Loucy (cell line): ENCODE results near the gene CPPED1.

Experiments
- H2AFZ ChIP-seq: fragments of 200-600 bp; sonication (generic); 2 replicates; pipeline ENCODE4 v1.6.0; 2016; ENCODE audit warnings: antibody characterized with exemption, mild to moderate bottlenecking, low read length, moderate library complexity
- H3F3A ChIP-seq: fragments of 200-600 bp; 2 replicates; pipeline ENCODE4 v1.6.0; 2016; ENCODE audit warnings: antibody characterized with exemption, low read depth, mild to moderate bottlenecking
- H3K27me3 ChIP-seq: fragments of 200-600 bp; sonication (generic); 2 replicates; pipeline ENCODE4 v1.6.1; 2014; ENCODE audit warnings: low read length, mild to moderate bottlenecking; ENCODE audit not compliant: insufficient read depth, poor library complexity, severe bottlenecking
- H3K36me3 ChIP-seq: fragments of 200-600 bp; sonication (generic); 2 replicates; pipeline ENCODE4 v1.6.1; 2016; ENCODE audit warnings: low read length; ENCODE audit not compliant: insufficient read depth
- H3K4me1 ChIP-seq: fragments of 200-600 bp; sonication (generic); 2 replicates; pipeline ENCODE4 v1.5.1; 2014; ENCODE audit warnings: low read length, mild to moderate bottlenecking; ENCODE audit not compliant: insufficient read depth, poor library complexity, severe bottlenecking
- H3K4me2 ChIP-seq: fragments of 200-600 bp; sonication (generic); 2 replicates; pipeline ENCODE4 v1.6.0; 2014; ENCODE audit warnings: antibody characterized with exemption, low read length, low read depth, mild to moderate bottlenecking; ENCODE audit not compliant: poor library complexity, severe bottlenecking
- H3K4me3 ChIP-seq: fragments of 200-600 bp; sonication (generic); 2 replicates; pipeline ENCODE4 v1.5.1; 2014; ENCODE audit warnings: low read length, mild to moderate bottlenecking, mixed read lengths; ENCODE audit not compliant: poor library complexity, severe bottlenecking
- H3K79me2 ChIP-seq: fragments of 200-600 bp; sonication (generic); 2 replicates; pipeline ENCODE4 v1.6.1; 2014; ENCODE audit warnings: low read length; ENCODE audit not compliant: insufficient read depth
- H3K9ac ChIP-seq: fragments of 200-600 bp; sonication (generic); 2 replicates; pipeline ENCODE4 v1.6.0; 2014; ENCODE audit warnings: mild to moderate bottlenecking, low read depth, low read length, moderate library complexity; ENCODE audit not compliant: poor library complexity, severe bottlenecking
- H3K9me2 ChIP-seq: fragments of 200-600 bp; sonication (generic); replicated peaks from 2 replicates; pipeline ENCODE4 v1.6.1; 2016; ENCODE audit warnings: low read depth, low read length, mixed read lengths
- H3K9me3 ChIP-seq: fragments of 200-600 bp; sonication (generic); 2 replicates; pipeline ENCODE4 v1.6.1; 2014; ENCODE audit warnings: mild to moderate bottlenecking, antibody characterized with exemption, low read length, low read depth; ENCODE audit not compliant: insufficient read depth
- H4K20me1 ChIP-seq: fragments of 200-600 bp; sonication (generic); 2 replicates; pipeline ENCODE4 v1.6.0; 2014; ENCODE audit warnings: antibody characterized with exemption, low read length, mild to moderate bottlenecking; ENCODE audit not compliant: insufficient read depth, poor library complexity, severe bottlenecking
- EZH2phosphoT487 ChIP-seq: fragments of 200-600 bp; IDR thresholded peaks from 2 replicates; pipeline ENCODE4 v1.6.1; 2018; ENCODE audit warnings: antibody characterized with exemption, mild to moderate bottlenecking, moderate library complexity, borderline replicate concordance
- TF ChIP-seq, protein P1 (sequence below): fragments of 200-600 bp; sonication (generic); conservative IDR thresholded peaks from 2 replicates; pipeline ENCODE4 v1.5.1; 2014; ENCODE audit warnings: mild to moderate bottlenecking, antibody characterized with exemption, low read length

The CPPED1 gene

DNA sequence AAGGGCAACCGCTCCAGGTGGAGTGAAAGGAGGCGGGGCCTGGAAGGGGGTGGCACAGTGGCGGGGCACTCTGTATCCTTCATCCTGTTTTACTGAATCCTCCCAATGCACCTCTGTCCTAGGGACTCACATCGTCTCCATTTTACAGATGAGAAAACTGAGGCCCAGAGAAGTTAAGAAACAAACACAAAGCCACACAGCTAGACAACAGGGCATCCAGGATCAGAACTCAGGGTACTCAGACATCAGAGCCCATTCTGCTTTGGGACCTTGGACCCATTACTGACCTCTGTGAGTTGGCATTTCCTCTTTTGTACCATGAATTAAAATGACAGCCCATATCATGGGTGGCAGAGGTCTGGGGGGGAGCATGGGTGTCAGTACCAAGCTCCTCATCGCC, 129.2 kb downstream of the CPPED1 start:
- Histone ChIP-seq H3K4me2 (no peak overlapping the region), H3K9me2 (no peaks in the 10 kb centered on the region), H4K20me1 (no peaks in the 10 kb centered on the region), H3F3A (no peaks in the 10 kb centered on the region), H3K4me3 (no peak overlapping the region), H3K9me3 (no peaks in the 10 kb centered on the region), H3K36me3 (no peaks in the 10 kb centered on the region), H3K9ac (no peak overlapping the region), H3K4me1 (no peaks in the 10 kb centered on the region), H3K27me3 (no peaks in the 10 kb centered on the region), H2AFZ (no peak overlapping the region), H3K79me2 (no peaks in the 10 kb centered on the region)
- TF ChIP-seq, protein P1, sequence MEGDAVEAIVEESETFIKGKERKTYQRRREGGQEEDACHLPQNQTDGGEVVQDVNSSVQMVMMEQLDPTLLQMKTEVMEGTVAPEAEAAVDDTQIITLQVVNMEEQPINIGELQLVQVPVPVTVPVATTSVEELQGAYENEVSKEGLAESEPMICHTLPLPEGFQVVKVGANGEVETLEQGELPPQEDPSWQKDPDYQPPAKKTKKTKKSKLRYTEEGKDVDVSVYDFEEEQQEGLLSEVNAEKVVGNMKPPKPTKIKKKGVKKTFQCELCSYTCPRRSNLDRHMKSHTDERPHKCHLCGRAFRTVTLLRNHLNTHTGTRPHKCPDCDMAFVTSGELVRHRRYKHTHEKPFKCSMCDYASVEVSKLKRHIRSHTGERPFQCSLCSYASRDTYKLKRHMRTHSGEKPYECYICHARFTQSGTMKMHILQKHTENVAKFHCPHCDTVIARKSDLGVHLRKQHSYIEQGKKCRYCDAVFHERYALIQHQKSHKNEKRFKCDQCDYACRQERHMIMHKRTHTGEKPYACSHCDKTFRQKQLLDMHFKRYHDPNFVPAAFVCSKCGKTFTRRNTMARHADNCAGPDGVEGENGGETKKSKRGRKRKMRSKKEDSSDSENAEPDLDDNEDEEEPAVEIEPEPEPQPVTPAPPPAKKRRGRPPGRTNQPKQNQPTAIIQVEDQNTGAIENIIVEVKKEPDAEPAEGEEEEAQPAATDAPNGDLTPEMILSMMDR = no peak
- no peak for TF ChIP-seq EZH2phosphoT487

DNA sequence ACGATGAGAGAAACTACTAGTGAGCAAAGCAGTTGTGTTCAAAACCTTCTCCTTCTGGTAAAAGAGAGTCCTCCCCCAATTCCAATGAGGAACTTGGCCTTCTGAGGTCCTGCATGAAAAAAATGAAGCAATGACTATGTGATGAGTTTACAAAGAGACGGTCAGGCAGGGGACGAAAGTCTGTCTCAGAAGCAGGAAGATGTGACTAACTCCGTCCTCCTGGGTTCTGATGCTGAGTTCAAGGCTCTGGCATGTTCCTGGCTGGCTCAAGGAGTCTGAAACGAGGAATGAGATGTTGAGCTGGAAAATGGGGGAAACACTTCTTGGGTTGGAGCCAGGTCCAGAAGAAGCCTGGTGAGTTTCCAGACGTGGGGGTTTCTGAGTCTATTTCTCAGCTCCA, 129.6 kb downstream of the CPPED1 start:
- H3K79me2 ChIP-seq = no peaks in the 10 kb centered on the region
- no peak overlapping the region for H3K4me2 ChIP-seq
- H3F3A ChIP-seq = no peaks in the 10 kb centered on the region
- no peaks in the 10 kb centered on the region for H3K9me3 ChIP-seq
- no peak for TF ChIP-seq EZH2phosphoT487
- TF ChIP-seq, protein P1 = no peak
- H3K36me3 ChIP-seq = no peaks in the 10 kb centered on the region
- H3K9ac ChIP-seq = no peak overlapping the region
- no peaks in the 10 kb centered on the region for H3K9me2 ChIP-seq
- H2AFZ ChIP-seq = no peak overlapping the region
- H4K20me1 ChIP-seq = no peaks in the 10 kb centered on the region
- H3K4me1 ChIP-seq = no peaks in the 10 kb centered on the region
- no peaks in the 10 kb centered on the region for H3K27me3 ChIP-seq
- no peak overlapping the region for H3K4me3 ChIP-seq

DNA sequence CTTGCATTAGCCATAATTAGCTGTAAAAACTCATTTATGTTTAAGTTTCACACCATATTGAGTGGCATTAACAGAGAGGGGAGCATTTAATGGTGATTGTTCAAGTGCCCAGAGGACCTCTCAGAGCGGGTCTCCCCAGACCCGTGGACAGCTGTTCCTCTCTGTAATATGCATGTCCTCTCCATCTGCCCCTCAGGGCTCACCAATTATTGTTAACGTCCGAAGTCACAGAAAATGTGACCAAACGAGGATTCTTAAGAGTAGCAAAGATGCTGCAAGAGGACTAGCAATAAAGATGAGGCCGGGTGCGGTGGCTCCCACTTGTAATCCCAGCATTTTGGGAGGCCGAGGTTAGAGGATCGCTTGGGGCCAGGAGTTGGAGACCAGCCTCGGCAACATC, 130.2 kb downstream of the CPPED1 start:
- TF ChIP-seq, protein P1 = no peak
- TF ChIP-seq EZH2phosphoT487 = no peak
- H3K9me2 ChIP-seq = no peaks in the 10 kb centered on the region
- no peaks in the 10 kb centered on the region for H3K9me3 ChIP-seq
- no peak overlapping the region for H3K4me3 ChIP-seq
- H3K9ac ChIP-seq = no peak overlapping the region
- H3F3A ChIP-seq = no peaks in the 10 kb centered on the region
- H3K4me1 ChIP-seq = no peaks in the 10 kb centered on the region
- no peaks in the 10 kb centered on the region for H3K79me2 ChIP-seq
- H2AFZ ChIP-seq = no peak overlapping the region
- H3K27me3 ChIP-seq = no peaks in the 10 kb centered on the region
- no peak overlapping the region for H3K4me2 ChIP-seq
- no peaks in the 10 kb centered on the region for H3K36me3 ChIP-seq
- no peaks in the 10 kb centered on the region for H4K20me1 ChIP-seq
